CD4-positive, CD25-positive, alpha-beta regulatory T cell (primary cell): Measurements from ENCODE around the gene PDPK1. TPM values are rescaled to one million over a fixed set of nuclear protein-coding genes. Genes with fewer than 3 reads are reported as not detected.
"Not testable (repeated sequence)": the region's sequence is repeated elsewhere in the genome, so short reads cannot be mapped to it uniquely, and the experiment has no call there.

ENCODE experiments used
- ATAC-seq, 2 donors: fragments of 150-1000 bp; cut with Tn5 transposase; one replicate each; pipeline ENCODE4 v1.10.0; 2021; ENCODE audit warnings: low read depth in 2 of 2, moderate number of reproducible peaks in 2 of 2, moderate library complexity in 1 of 2
- DNase-seq, 3 donors: peaks; one replicate each; pipeline versions ENCODE4 v3.0.0 to v3.0.0-alpha.2; 2012 to 2022; ENCODE audit warnings: mixed read lengths in 1 of 3
- H3K27ac ChIP-seq: one replicate; pipeline ENCODE4 v1.7.0; 2013; ENCODE audit warnings: mild to moderate bottlenecking, low read length; ENCODE audit not compliant: insufficient read depth, poor library complexity, severe bottlenecking
- H3K27me3 ChIP-seq: one replicate; pipeline ENCODE4 v1.7.0; 2013; ENCODE audit warnings: low read length; ENCODE audit not compliant: control insufficient read depth, insufficient read depth
- H3K36me3 ChIP-seq: one replicate; pipeline ENCODE4 v1.7.0; 2013; ENCODE audit warnings: mild to moderate bottlenecking, low read length, moderate library complexity; ENCODE audit not compliant: control insufficient read depth, insufficient read depth
- H3K4me1 ChIP-seq: 2 replicates; pipeline ENCODE4 v1.7.0; 2013; ENCODE audit warnings: mild to moderate bottlenecking, low read length; ENCODE audit not compliant: insufficient read depth, control insufficient read depth, poor library complexity, severe bottlenecking
- H3K4me3 ChIP-seq: one replicate; pipeline ENCODE4 v1.7.0; 2013; ENCODE audit warnings: low read depth, mild to moderate bottlenecking, low read length, moderate library complexity
- H3K9me3 ChIP-seq, 2 experiments: 1 replicate in 1 of 2; 2 replicates in 1 of 2; pipeline ENCODE4 v1.7.0; 2013; ENCODE audit warnings: low read length in 2 of 2, mild to moderate bottlenecking in 1 of 2, moderate library complexity in 1 of 2; ENCODE audit not compliant: control insufficient read depth in 2 of 2
- H3K27ac Mint-ChIP-seq, 3 donors: one replicate each; pipeline ENCODE4 v1.8.0; 2020 to 2022; ENCODE audit warnings: mild to moderate bottlenecking in 3 of 3, mixed read lengths in 3 of 3, moderate library complexity in 2 of 3
- H3K27me3 Mint-ChIP-seq: one replicate; pipeline ENCODE4 v1.8.0; 2022; ENCODE audit warnings: mild to moderate bottlenecking, mixed read lengths
- H3K36me3 Mint-ChIP-seq: one replicate; pipeline ENCODE4 v1.8.0; 2020; ENCODE audit warnings: mixed read lengths
- H3K4me1 Mint-ChIP-seq, 4 donors: one replicate each; pipeline ENCODE4 v1.8.0; 2020 to 2022; ENCODE audit warnings: mixed read lengths in 4 of 4, mild to moderate bottlenecking in 1 of 4
- H3K4me3 Mint-ChIP-seq, 4 donors: one replicate each; pipeline ENCODE4 v1.8.0; 2020 to 2022; ENCODE audit warnings: mild to moderate bottlenecking in 4 of 4, mixed read lengths in 4 of 4, moderate library complexity in 3 of 4
- H3K9me3 Mint-ChIP-seq, 7 donors: one replicate each; pipeline ENCODE4 v1.8.0; 2020 to 2022; ENCODE audit warnings: mixed read lengths in 7 of 7, mild to moderate bottlenecking in 3 of 7, moderate library complexity in 2 of 7
- polyA plus RNA-seq, 4 donors: library from polyadenylated mRNA; unstranded; fragments of 300-500 nt; fragmentation: Illumina TruSeq; gene quantifications; one replicate each; pipeline ENCODE4 v1.2.3, GENCODE V29; 2021
- total RNA-seq: library from RNA; stranded (reverse); gene quantifications from one replicate; pipeline ENCODE4 v1.2.3, GENCODE V29; 2022

PDPK1 gene
- total and polyA plus RNA-seq, 5 donors from 2014 or later = 28.0 to 57.4 (median 30.5) TPM

GRCh38 chr16:2631203-2631602 lies 93.4 kb downstream of the PDPK1 start:
- not testable (repeated sequence) for H3K9me3 ChIP-seq, H3K9me3 Mint-ChIP-seq, H3K4me1 Mint-ChIP-seq, H3K27ac ChIP-seq, H3K36me3 Mint-ChIP-seq, H3K4me3 ChIP-seq, H3K4me3 Mint-ChIP-seq, ATAC-seq, H3K4me1 ChIP-seq, DNase-seq, H3K27me3 ChIP-seq, H3K27ac Mint-ChIP-seq, H3K27me3 Mint-ChIP-seq, H3K36me3 ChIP-seq

GRCh38 chr16:2632291-2632690 lies 94.5 kb downstream of the PDPK1 start:
- H3K36me3 Mint-ChIP-seq, H3K9me3 Mint-ChIP-seq, H3K4me1 ChIP-seq, H3K9me3 ChIP-seq, H3K4me3 Mint-ChIP-seq, H3K4me1 Mint-ChIP-seq, DNase-seq, H3K27ac ChIP-seq, H3K27ac Mint-ChIP-seq, H3K36me3 ChIP-seq, H3K27me3 Mint-ChIP-seq, H3K27me3 ChIP-seq, H3K4me3 ChIP-seq, ATAC-seq: not testable (repeated sequence)

GRCh38 chr16:2639071-2639721 lies 101.4 kb downstream of the PDPK1 start:
- H3K27ac ChIP-seq, H3K4me1 Mint-ChIP-seq, H3K27me3 Mint-ChIP-seq, H3K9me3 ChIP-seq, H3K27me3 ChIP-seq, H3K27ac Mint-ChIP-seq, H3K36me3 Mint-ChIP-seq, H3K4me3 Mint-ChIP-seq, H3K4me3 ChIP-seq, H3K36me3 ChIP-seq, H3K4me1 ChIP-seq, H3K9me3 Mint-ChIP-seq: not testable (repeated sequence)
- ATAC-seq = peak; percentile 71 to 90
- DNase-seq = peak in 2 of 3 donors; percentile 7 to 33

- not testable (repeated sequence) for H3K4me1 ChIP-seq, H3K9me3 ChIP-seq, H3K27me3 ChIP-seq, H3K9me3 Mint-ChIP-seq, H3K27ac Mint-ChIP-seq, DNase-seq, H3K36me3 ChIP-seq, H3K36me3 Mint-ChIP-seq, H3K27me3 Mint-ChIP-seq, H3K4me1 Mint-ChIP-seq, H3K4me3 ChIP-seq, H3K27ac ChIP-seq, H3K4me3 Mint-ChIP-seq
- peak in 1 of 2 donors; percentile 33 for ATAC-seq
These were observed 101.9 kb downstream of the PDPK1 start for GRCh38 chr16:2639722-2640072.

- not testable (repeated sequence) for H3K9me3 Mint-ChIP-seq, H3K4me1 ChIP-seq, H3K36me3 ChIP-seq, H3K27ac ChIP-seq, H3K4me1 Mint-ChIP-seq, H3K27ac Mint-ChIP-seq, H3K27me3 ChIP-seq, H3K4me3 Mint-ChIP-seq, H3K36me3 Mint-ChIP-seq, H3K4me3 ChIP-seq, H3K27me3 Mint-ChIP-seq, ATAC-seq, H3K9me3 ChIP-seq, DNase-seq
These were observed 104.7 kb downstream of the PDPK1 start for GRCh38 chr16:2642561-2642960.

GRCh38 chr16:2644754-2645453 lies 107.1 kb downstream of the PDPK1 start:
- H3K27ac ChIP-seq, H3K36me3 ChIP-seq, H3K27ac Mint-ChIP-seq, H3K9me3 Mint-ChIP-seq, H3K9me3 ChIP-seq, H3K4me1 Mint-ChIP-seq, H3K36me3 Mint-ChIP-seq, H3K4me3 Mint-ChIP-seq, H3K4me3 ChIP-seq, DNase-seq, H3K27me3 ChIP-seq, ATAC-seq, H3K27me3 Mint-ChIP-seq, H3K4me1 ChIP-seq: not testable (repeated sequence)

GRCh38 chr16:2651268-2651871 lies 113.5 kb downstream of the PDPK1 start:
- not testable (repeated sequence) for H3K9me3 Mint-ChIP-seq, H3K4me1 ChIP-seq, H3K36me3 ChIP-seq, H3K27ac Mint-ChIP-seq, H3K27me3 ChIP-seq, H3K4me3 ChIP-seq, H3K9me3 ChIP-seq, ATAC-seq, DNase-seq, H3K4me1 Mint-ChIP-seq, H3K36me3 Mint-ChIP-seq, H3K27ac ChIP-seq, H3K27me3 Mint-ChIP-seq, H3K4me3 Mint-ChIP-seq
